Measurements from ENCODE around the gene TPCN2. TPM values are rescaled to one million over a fixed set of nuclear protein-coding genes. Genes with fewer than 3 reads are reported as not detected.

Gene TPCN2
- total and polyA plus RNA-seq, 2 of the 4 experiments (the other 2 are of a cell fraction): 3.4 to 8.0 TPM

DNA sequence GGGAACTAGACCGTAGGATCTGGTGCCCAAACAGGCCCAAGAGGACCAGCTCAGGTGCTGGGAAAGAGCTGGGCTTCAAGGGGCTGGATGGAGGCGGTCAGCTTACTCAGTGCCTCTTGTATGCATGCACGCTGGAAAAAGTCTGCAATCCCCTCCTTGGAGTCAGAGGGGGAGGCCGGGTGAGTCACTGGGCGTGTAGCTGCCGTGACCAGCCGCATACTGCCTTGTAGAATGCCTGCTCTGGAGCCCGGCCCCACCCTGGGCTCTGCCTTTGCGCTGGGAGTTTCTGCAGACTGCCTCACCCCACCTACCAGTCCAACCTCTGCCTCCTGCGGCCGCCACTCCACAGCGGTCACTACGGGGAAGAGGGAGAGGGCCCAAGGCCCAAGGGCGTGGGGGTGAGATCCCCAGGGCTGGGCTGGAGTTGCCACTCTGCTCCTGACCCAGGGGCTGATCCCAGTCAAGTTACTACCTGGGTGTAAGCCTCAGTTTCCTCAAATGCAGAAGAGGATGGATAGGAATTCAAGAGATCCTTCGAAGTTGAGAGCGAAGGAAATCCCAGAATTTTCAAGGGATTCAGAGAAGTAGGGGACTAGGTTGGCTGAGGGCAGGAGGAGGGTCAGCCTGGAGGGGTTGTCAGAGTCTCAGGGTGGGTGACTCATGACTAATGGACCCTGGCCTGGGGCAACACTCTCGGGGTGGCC is 39.8 kb upstream of the TPCN2 start (continued):
- TF ChIP-seq, protein P1, sequence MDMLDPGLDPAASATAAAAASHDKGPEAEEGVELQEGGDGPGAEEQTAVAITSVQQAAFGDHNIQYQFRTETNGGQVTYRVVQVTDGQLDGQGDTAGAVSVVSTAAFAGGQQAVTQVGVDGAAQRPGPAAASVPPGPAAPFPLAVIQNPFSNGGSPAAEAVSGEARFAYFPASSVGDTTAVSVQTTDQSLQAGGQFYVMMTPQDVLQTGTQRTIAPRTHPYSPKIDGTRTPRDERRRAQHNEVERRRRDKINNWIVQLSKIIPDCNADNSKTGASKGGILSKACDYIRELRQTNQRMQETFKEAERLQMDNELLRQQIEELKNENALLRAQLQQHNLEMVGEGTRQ (IDR thresholded peaks at IDR 0.05; ENCODE audit: low read depth, low read length): no peak

DNA sequence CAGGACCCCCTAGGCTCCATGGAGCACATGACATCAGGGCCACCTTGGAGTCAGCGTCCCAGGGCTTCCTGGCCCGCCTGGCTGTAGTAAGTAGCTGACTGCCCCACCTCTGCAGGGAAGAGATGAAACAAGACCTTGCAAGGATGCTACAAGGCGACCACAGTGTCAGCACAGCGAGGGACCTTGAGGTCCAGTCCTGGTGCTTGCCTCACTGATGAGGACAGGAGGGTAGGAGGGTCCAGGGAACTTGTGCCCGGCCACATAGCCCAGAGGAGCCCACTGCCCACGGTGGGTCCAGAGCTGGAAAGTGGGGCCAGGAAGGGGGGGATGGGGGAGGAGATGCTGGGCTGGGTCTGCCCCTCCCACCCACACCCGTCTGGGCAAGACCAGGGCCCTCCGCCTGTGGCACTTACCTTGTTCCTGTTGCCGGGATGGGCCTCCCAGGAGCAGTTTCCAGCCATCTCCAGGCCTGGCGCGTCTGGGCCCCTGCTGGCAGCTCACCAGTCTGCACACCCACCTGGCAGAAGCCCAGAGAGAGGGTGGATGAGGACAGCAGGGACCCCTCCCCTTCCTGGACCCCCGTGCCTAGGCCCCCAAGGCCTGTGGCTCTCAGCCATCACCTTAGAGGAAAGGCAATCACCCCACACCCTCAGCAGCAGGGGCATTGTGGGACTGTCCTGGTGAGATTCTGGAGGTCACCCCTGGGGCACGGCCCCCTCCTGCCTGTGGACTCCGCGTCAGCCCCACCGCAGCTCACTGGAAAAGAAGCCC is 39.1 kb upstream of the TPCN2 start:
- peak overlapping the region; percentile 95 for H3K23ac ChIP-seq (ENCODE audit: low read depth, low read length)
- peak overlapping the region; percentile 70 to 92 for H4K8ac ChIP-seq (ENCODE audit: low read depth in 2 of 2, low read length in 2 of 2)
- H3K4me3 ChIP-seq (ENCODE audit: insufficient read depth, low read depth, low read length): no peak overlapping the region
- ChIA-PET POLR2A (ENCODE audit: unreplicated experiment) (interaction anchor here (0.6 to 1.6 kb wide), 3 partner anchors 39 to 68 kb away, joined by 4 to 6 read pairs (median 4); partner anchors contain the start of gene TPCN2), CTCF (no interaction called here)
- peak overlapping the region; percentile 87 for H2BK5ac ChIP-seq (ENCODE audit: low read depth, low read length, poor library complexity, severe bottlenecking)
- H3K9me3 ChIP-seq (ENCODE audit: control insufficient read depth, insufficient read depth, low read length): no peaks in the 10 kb centered on the region
- no TSS peak for BruUV-seq (replicated peaks)
- H3K9me1 ChIP-seq (ENCODE audit: insufficient read depth, low read length): peaks cover 20% of the 10 kb centered on the region
- H3K4ac ChIP-seq (ENCODE audit: low read depth, low read length): peak overlapping the region; percentile 97
- intact Hi-C loops (cut with micrococcal nuclease): loop anchor here (5.0 kb wide), 1 partner anchor 167 kb away; the partner anchor contains the start of gene CPT1A
- H3K4me2 ChIP-seq (ENCODE audit: low read depth, low read length): peak overlapping the region; percentile 87
- peaks cover 25 to 67% of the 10 kb centered on the region in 2 experiments for H3K79me1 ChIP-seq (ENCODE audit: low read depth in 1 of 2, low read length in 2 of 2)
- H2BK15ac ChIP-seq (ENCODE audit: low read depth, low read length): peak overlapping the region; percentile 92; the same call in 2 of the 3 replicates
- peak overlapping the region; percentile 96 for H4K91ac ChIP-seq (ENCODE audit: insufficient read depth, low read depth, low read length)
- no peak for DNase-seq
- H3K27me3 ChIP-seq (ENCODE audit: control insufficient read depth, insufficient read depth, low read length): no peaks in the 10 kb centered on the region
- H3K56ac ChIP-seq (ENCODE audit: extremely low read depth, insufficient read depth, low read length): peak overlapping the region; percentile 84; the same call in 1 of the 2 replicates
- peak overlapping the region; percentile 89 for H2BK20ac ChIP-seq (ENCODE audit: low read depth, low read length)
- WGBS, 2 experiments (ENCODE audit: extremely low coverage in 2 of 2, insufficient read length in 1 of 2): 90% methylated on average over 4 of the region's 16 CpGs; no CpG with 5 or more reads in 1 of the 2 experiments
- H3K36me3 ChIP-seq (ENCODE audit: control insufficient read depth, insufficient read depth, low read length): peaks cover 26% of the 10 kb centered on the region
- H4K5ac ChIP-seq (ENCODE audit: low read depth, low read length): peak overlapping the region; percentile 86
- H4K20me1 ChIP-seq (ENCODE audit: insufficient read depth, low read length): peaks cover 8% of the 10 kb centered on the region
- peak overlapping the region; percentile 86 for H3K27ac ChIP-seq (ENCODE audit: insufficient read depth, low read length)
- peak overlapping the region; percentile 98 for H2AK9ac ChIP-seq (replicated peaks; ENCODE audit: low read depth, low read length, poor library complexity)
- in situ Hi-C loops (cut with MboI; ENCODE audit: low sequenced_read_pairs): loop anchor here (5.0 kb wide), 1 partner anchor 73 kb away; no protein-coding TSS in a partner anchor
- ATAC-seq (ENCODE audit: low read depth): no peak
- peak overlapping the region; percentile 70 for H3K18ac ChIP-seq (ENCODE audit: low read depth, low read length)
- dilution Hi-C loops (cut with HindIII; ENCODE audit: low sequenced_read_pairs, unreplicated experiment): no loop called here
- H2AK5ac ChIP-seq (ENCODE audit: low read depth, low read length): peak overlapping the region; percentile 100
- H3K14ac ChIP-seq (replicated peaks; ENCODE audit: low read depth, low read length): peak overlapping the region; percentile 96
- peaks cover 43% of the 10 kb centered on the region for H3K4me1 ChIP-seq (ENCODE audit: control insufficient read depth, insufficient read depth, low read length)
- peak overlapping the region; percentile 92 for H2BK120ac ChIP-seq (ENCODE audit: low read depth, low read length)
- H2AFZ ChIP-seq (replicated peaks; ENCODE audit: low read length, poor library complexity): peak overlapping the region; percentile 67
- H3K9ac ChIP-seq (ENCODE audit: low read depth, low read length): peak overlapping the region; percentile 80
- no peak for TF ChIP-seq CEBPB (IDR thresholded peaks at IDR 0.05; ENCODE audit: low read depth, low read length)
- TF ChIP-seq SMC3 (IDR thresholded peaks at IDR 0.05; ENCODE audit: low read depth, low read length): no peak
- TF ChIP-seq FOS (IDR thresholded peaks at IDR 0.05; ENCODE audit: low read depth, low read length): no peak
- no peak for TF ChIP-seq ELK1 (IDR thresholded peaks at IDR 0.05; ENCODE audit: borderline replicate concordance, low read depth, low read length)
- TF ChIP-seq, protein P2, sequence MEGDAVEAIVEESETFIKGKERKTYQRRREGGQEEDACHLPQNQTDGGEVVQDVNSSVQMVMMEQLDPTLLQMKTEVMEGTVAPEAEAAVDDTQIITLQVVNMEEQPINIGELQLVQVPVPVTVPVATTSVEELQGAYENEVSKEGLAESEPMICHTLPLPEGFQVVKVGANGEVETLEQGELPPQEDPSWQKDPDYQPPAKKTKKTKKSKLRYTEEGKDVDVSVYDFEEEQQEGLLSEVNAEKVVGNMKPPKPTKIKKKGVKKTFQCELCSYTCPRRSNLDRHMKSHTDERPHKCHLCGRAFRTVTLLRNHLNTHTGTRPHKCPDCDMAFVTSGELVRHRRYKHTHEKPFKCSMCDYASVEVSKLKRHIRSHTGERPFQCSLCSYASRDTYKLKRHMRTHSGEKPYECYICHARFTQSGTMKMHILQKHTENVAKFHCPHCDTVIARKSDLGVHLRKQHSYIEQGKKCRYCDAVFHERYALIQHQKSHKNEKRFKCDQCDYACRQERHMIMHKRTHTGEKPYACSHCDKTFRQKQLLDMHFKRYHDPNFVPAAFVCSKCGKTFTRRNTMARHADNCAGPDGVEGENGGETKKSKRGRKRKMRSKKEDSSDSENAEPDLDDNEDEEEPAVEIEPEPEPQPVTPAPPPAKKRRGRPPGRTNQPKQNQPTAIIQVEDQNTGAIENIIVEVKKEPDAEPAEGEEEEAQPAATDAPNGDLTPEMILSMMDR (conservative IDR thresholded peaks at IDR 0.05; ENCODE audit: low read depth, low read length): no peak
- TF ChIP-seq, protein P1 (IDR thresholded peaks at IDR 0.05; ENCODE audit: low read depth, low read length): no peak
- no peak for TF ChIP-seq MAZ (IDR thresholded peaks at IDR 0.05; ENCODE audit: borderline replicate concordance, low read depth, low read length)

Measured in IMR-90 (cell line).